Tibial nerve (tissue), 4 donors: Measurements from ENCODE around the gene PORCN.

Experiments used
- CTCF ChIP-seq, 5 experiments: fragments of 200-600 bp in 3 of 5; fragments of 450-650 bp in 2 of 5; sonication (generic) in 3 of 5; IDR thresholded peaks; one replicate each; pipeline ENCODE4 v1.5.1; 2016 to 2019; ENCODE audit warnings: antibody characterized with exemption in 5 of 5, mild to moderate bottlenecking in 3 of 5, moderate library complexity in 2 of 5
- EP300 ChIP-seq, 2 donors: sonication (generic); formaldehyde crosslinking; IDR thresholded peaks; one replicate each; pipeline ENCODE4 v1.6.1; 2017; ENCODE audit warnings: antibody characterized with exemption in 2 of 2, mild to moderate bottlenecking in 1 of 2
- POLR2A ChIP-seq, 2 donors: fragments of 450-650 bp; IDR thresholded peaks; one replicate each; pipeline ENCODE4 v1.6.1; 2017; ENCODE audit warnings: antibody characterized with exemption in 2 of 2, mild to moderate bottlenecking in 2 of 2, moderate library complexity in 2 of 2

GRCh38 chrX:48461830-48462229, 47.0 kb upstream of the PORCN start:
- TF ChIP-seq CTCF (IDR thresholded peaks at IDR 0.05) (no peak), POLR2A (IDR thresholded peaks at IDR 0.05) (no peak), EP300 (IDR thresholded peaks at IDR 0.05) (no peak)
